OCI-LY3 (cell line): ENCODE data around the gene CD86.
A peak's percentile ranks its signal among the peaks of the same experiment; 100 is the strongest.

ENCODE experiments used
- H2AFZ ChIP-seq: fragments of 200-600, 300-600 bp; shearing (Covaris generic); 2 replicates; pipeline ENCODE4 v1.6.0; 2014; ENCODE audit warnings: antibody characterized with exemption, low read depth, low read length
- H3K27ac ChIP-seq: fragments of 200-600, 300-600 bp; sonication (generic); 2 replicates; pipeline ENCODE4 v1.5.1; 2014; ENCODE audit warnings: mild to moderate bottlenecking, low read length, moderate library complexity, mixed read lengths
- H3K27me3 ChIP-seq: fragments of 200-600, 300-600 bp; sonication (generic); 2 replicates; pipeline ENCODE4 v1.6.1; 2014; ENCODE audit warnings: low read depth, low read length, mixed read lengths
- H3K36me3 ChIP-seq: fragments of 200-600, 300-600 bp; sonication (generic); replicated peaks from 2 replicates; pipeline ENCODE3; 2014; ENCODE audit warnings: low read depth, low read length, mixed read lengths
- H3K4me1 ChIP-seq: fragments of 300-600, 200-600 bp; sonication (generic); 2 replicates; pipeline ENCODE4 v1.6.1; 2014; ENCODE audit warnings: low read length, mixed read lengths
- H3K4me2 ChIP-seq: fragments of 200-600, 300-600 bp; sonication (generic); 2 replicates; pipeline ENCODE4 v1.6.1; 2014; ENCODE audit warnings: low read length, mixed read lengths
- H3K4me3 ChIP-seq: fragments of 300-600, 200-600 bp; sonication (generic); 2 replicates; pipeline ENCODE4 v1.5.1; 2014; ENCODE audit warnings: antibody characterized with exemption, mild to moderate bottlenecking, low read length, moderate library complexity
- H3K79me2 ChIP-seq: fragments of 300-600, 200-600 bp; shearing (Covaris generic); 2 replicates; pipeline ENCODE4 v1.6.1; 2014; ENCODE audit warnings: mild to moderate bottlenecking, low read length, mixed read lengths
- H3K9ac ChIP-seq: fragments of 300-600, 200-600 bp; shearing (Covaris generic); 2 replicates; pipeline ENCODE4 v1.6.0; 2014; ENCODE audit warnings: mild to moderate bottlenecking, low read length, moderate library complexity
- H3K9me3 ChIP-seq: fragments of 200-600, 300-600 bp; shearing (Covaris generic); 2 replicates; pipeline ENCODE4 v1.6.1; 2014; ENCODE audit warnings: low read length, mixed read lengths; ENCODE audit not compliant: insufficient read depth
- H4K20me1 ChIP-seq: fragments of 200-600, 300-600 bp; sonication (generic); 2 replicates; pipeline ENCODE4 v1.6.1; 2016; ENCODE audit warnings: low read length, mixed read lengths; ENCODE audit not compliant: insufficient read depth
- EZH2phosphoT487 ChIP-seq: fragments of 200-600 bp; shearing (Covaris generic); IDR thresholded peaks from 2 replicates; pipeline ENCODE4 v1.6.1; 2018; ENCODE audit warnings: antibody characterized with exemption, mixed run types, low read depth
- TF ChIP-seq, protein P1 (sequence below): fragments of 200-600, 300-600 bp; sonication (generic); IDR thresholded peaks from 2 replicates; pipeline ENCODE4 v1.5.1; 2014; ENCODE audit warnings: antibody characterized with exemption, low read length, low read depth

The CD86 gene

DNA sequence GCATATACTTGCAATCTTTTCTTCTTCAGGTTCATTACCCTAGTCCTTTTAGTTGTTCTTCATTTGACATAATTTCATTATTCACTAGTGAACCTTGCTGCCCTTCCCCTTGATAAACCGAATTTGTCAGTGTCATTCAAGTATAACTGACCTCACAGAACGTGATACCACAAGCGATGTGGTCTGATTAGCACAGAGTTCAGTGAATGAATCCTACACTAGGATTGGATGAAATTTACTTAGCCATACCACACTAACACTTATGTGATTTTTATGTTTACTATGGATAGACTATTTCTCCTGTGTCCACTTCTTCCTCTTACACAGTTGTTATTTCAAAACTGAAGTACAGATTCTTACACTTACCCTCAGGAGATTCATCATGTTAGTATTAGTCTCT is 27.2 kb downstream of the CD86 start:
- H3K4me2 ChIP-seq: peak overlapping the region; percentile 97

DNA sequence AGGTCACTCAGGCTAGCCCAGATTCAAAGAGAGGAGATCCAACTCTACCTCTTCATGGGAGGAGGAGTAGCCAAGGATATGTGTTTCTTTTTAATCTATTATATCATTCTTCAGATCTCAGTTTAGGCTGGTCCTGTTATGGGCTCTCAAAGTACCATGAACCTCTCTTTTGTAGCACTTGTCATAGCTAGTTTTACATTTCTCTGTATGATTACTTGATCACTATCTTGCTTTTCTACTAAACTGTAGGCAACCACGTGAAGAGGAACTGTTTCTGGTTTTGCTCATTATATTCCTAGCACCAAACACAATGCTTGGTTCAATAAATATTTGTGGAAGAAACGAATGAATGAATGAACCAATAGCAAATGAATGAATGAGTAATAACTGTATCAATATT is 29.6 kb downstream of the CD86 start:
- no peak overlapping the region for H3K9ac ChIP-seq
- H3K36me3 ChIP-seq: peaks cover 31% of the 10 kb centered on the region
- no peak overlapping the region for H3K4me3 ChIP-seq
- peak overlapping the region; percentile 59 for H3K4me2 ChIP-seq
- H2AFZ ChIP-seq: no peak overlapping the region
- peaks cover 93% of the 10 kb centered on the region for H3K4me1 ChIP-seq
- no peak overlapping the region; the same call in 1 of the 2 replicates for H3K27ac ChIP-seq
- H3K9me3 ChIP-seq: no peaks in the 10 kb centered on the region
- H4K20me1 ChIP-seq: no peaks in the 10 kb centered on the region
- TF ChIP-seq EZH2phosphoT487: no peak
- TF ChIP-seq, protein P1, sequence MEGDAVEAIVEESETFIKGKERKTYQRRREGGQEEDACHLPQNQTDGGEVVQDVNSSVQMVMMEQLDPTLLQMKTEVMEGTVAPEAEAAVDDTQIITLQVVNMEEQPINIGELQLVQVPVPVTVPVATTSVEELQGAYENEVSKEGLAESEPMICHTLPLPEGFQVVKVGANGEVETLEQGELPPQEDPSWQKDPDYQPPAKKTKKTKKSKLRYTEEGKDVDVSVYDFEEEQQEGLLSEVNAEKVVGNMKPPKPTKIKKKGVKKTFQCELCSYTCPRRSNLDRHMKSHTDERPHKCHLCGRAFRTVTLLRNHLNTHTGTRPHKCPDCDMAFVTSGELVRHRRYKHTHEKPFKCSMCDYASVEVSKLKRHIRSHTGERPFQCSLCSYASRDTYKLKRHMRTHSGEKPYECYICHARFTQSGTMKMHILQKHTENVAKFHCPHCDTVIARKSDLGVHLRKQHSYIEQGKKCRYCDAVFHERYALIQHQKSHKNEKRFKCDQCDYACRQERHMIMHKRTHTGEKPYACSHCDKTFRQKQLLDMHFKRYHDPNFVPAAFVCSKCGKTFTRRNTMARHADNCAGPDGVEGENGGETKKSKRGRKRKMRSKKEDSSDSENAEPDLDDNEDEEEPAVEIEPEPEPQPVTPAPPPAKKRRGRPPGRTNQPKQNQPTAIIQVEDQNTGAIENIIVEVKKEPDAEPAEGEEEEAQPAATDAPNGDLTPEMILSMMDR: no peak
- no peaks in the 10 kb centered on the region for H3K27me3 ChIP-seq
- peaks cover 72% of the 10 kb centered on the region for H3K79me2 ChIP-seq

More for the DNA sequence above, 27.2 kb downstream of the CD86 start:
- peaks cover 87% of the 10 kb centered on the region for H3K4me1 ChIP-seq
- H3K27ac ChIP-seq: peak overlapping the region; percentile 71
- H3K79me2 ChIP-seq: peaks cover 85% of the 10 kb centered on the region
- TF ChIP-seq EZH2phosphoT487: no peak
- TF ChIP-seq, protein P1: no peak
- H3K27me3 ChIP-seq: no peaks in the 10 kb centered on the region
- no peaks in the 10 kb centered on the region for H3K9me3 ChIP-seq
- no peaks in the 10 kb centered on the region for H4K20me1 ChIP-seq
- no peak overlapping the region for H2AFZ ChIP-seq
- H3K36me3 ChIP-seq: peaks cover 24% of the 10 kb centered on the region
- peak overlapping the region; percentile 41 for H3K4me3 ChIP-seq
- H3K9ac ChIP-seq: peak overlapping the region; percentile 26; the same call in 1 of the 2 replicates

DNA sequence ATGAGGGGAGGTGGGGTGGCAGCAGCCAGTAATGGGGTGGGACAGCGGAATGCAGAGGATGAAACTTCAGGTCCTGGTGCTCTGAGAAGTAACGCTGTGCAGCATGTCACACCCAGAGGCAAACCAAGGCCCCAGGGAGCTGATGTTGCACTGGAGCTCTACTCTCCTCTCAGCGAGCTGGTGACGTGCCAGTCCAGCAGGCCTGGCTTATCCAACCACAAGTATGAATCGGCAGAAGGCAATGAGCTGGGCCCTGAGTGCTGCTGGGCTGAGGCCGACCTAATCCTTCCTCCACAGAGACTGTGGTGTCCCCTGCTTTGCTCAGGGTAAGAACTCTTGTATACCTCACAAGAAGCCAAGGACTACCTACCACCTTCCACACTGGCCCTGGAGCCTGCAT is 30.5 kb downstream of the CD86 start:
- H3K9me3 ChIP-seq: no peaks in the 10 kb centered on the region
- H3K27ac ChIP-seq: peak overlapping the region; percentile 25; the same call in 1 of the 2 replicates
- no peak overlapping the region for H3K4me3 ChIP-seq
- no peaks in the 10 kb centered on the region for H4K20me1 ChIP-seq
- H3K9ac ChIP-seq: no peak overlapping the region; the same call in 1 of the 2 replicates
- no peak for TF ChIP-seq EZH2phosphoT487
- H3K4me2 ChIP-seq: peak overlapping the region; percentile 59
- no peak overlapping the region for H2AFZ ChIP-seq
- peaks cover 63% of the 10 kb centered on the region for H3K79me2 ChIP-seq
- no peaks in the 10 kb centered on the region for H3K27me3 ChIP-seq
- peaks cover 89% of the 10 kb centered on the region for H3K4me1 ChIP-seq
- H3K36me3 ChIP-seq: peaks cover 27% of the 10 kb centered on the region

DNA sequence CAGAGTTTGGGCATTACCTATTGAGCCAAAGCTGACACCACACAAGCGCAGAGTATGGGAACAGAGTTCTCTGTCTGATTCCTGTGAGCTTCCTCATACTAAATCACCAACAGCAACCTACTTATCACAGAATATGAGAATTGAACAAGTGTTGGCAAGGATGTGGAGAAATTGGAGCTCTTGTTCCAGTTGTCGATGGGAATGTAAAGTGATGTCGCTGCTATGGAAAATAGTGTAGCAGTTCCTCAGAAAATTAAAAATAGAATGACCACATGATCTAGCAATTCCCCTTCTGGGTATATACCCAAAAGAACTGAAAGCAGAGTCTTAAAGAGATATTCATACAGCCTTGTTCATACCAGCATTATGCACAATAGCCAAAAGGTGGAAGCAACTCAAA is 33.4 kb downstream of the CD86 start:
- H3K27ac ChIP-seq: no peak overlapping the region

More for the DNA sequence above, 33.4 kb downstream of the CD86 start:
- Histone ChIP-seq H3K79me2 (peaks cover 41% of the 10 kb centered on the region), H3K4me3 (no peak overlapping the region), H3K36me3 (peaks cover 18% of the 10 kb centered on the region), H3K4me1 (peaks cover 87% of the 10 kb centered on the region), H3K4me2 (no peak overlapping the region), H3K9me3 (no peaks in the 10 kb centered on the region), H3K9ac (no peak overlapping the region), H3K27me3 (no peaks in the 10 kb centered on the region), H2AFZ (no peak overlapping the region), H4K20me1 (no peaks in the 10 kb centered on the region)
- no peak for TF ChIP-seq EZH2phosphoT487
- TF ChIP-seq, protein P1: no peak
